H9 (cell line): ENCODE data around the gene TBX1. TPM values are rescaled to one million over a fixed set of nuclear protein-coding genes. Genes with fewer than 3 reads are reported as not detected.

Experiments
- DNase-seq: peaks from one replicate; pipeline ENCODE4 v3.0.0-alpha.2; 2017
- H2AFZ ChIP-seq: one replicate; pipeline ENCODE4 v1.6.1; 2013; ENCODE audit warnings: mild to moderate bottlenecking, low read length, control low read depth, moderate library complexity
- H2AK5ac ChIP-seq: 2 replicates; pipeline ENCODE4 v1.6.1; 2013; ENCODE audit warnings: low read length, control low read depth, mixed read lengths; ENCODE audit not compliant: insufficient read length
- H2BK120ac ChIP-seq: one replicate; pipeline ENCODE4 v1.6.1; 2013; ENCODE audit warnings: low read depth, mild to moderate bottlenecking, low read length, control low read depth, inconsistent platforms; ENCODE audit not compliant: poor library complexity, severe bottlenecking
- H2BK12ac ChIP-seq: 2 replicates; pipeline ENCODE4 v1.6.1; 2013; ENCODE audit warnings: low read length, control low read depth, mixed read lengths, low read depth; ENCODE audit not compliant: insufficient read length
- H2BK15ac ChIP-seq: 2 replicates; pipeline ENCODE4 v1.6.1; 2013; ENCODE audit warnings: low read depth, low read length, control low read depth
- H2BK20ac ChIP-seq: one replicate; pipeline ENCODE4 v1.6.1; 2013; ENCODE audit warnings: low read depth, mild to moderate bottlenecking, low read length, control low read depth, inconsistent platforms; ENCODE audit not compliant: poor library complexity, severe bottlenecking
- H2BK5ac ChIP-seq: 2 replicates; pipeline ENCODE4 v1.6.1; 2013; ENCODE audit warnings: low read length, control low read depth, mixed read lengths; ENCODE audit not compliant: insufficient read length
- H3K14ac ChIP-seq: 2 replicates; pipeline ENCODE4 v1.6.1; 2013; ENCODE audit warnings: low read length, control low read depth; ENCODE audit not compliant: insufficient read depth
- H3K18ac ChIP-seq: 2 replicates; pipeline ENCODE4 v1.6.1; 2013; ENCODE audit warnings: low read depth, mild to moderate bottlenecking, mixed read lengths, low read length, control low read depth; ENCODE audit not compliant: insufficient read length
- H3K23ac ChIP-seq: 2 replicates; pipeline ENCODE4 v1.6.1; 2013; ENCODE audit warnings: low read length, control low read depth, mixed read lengths, low read depth; ENCODE audit not compliant: insufficient read length
- H3K23me2 ChIP-seq: 2 replicates; pipeline ENCODE4 v1.6.1; 2013; ENCODE audit warnings: low read depth, mild to moderate bottlenecking, mixed read lengths, low read length, control low read depth; ENCODE audit not compliant: insufficient read length, poor library complexity, severe bottlenecking
- H3K27ac ChIP-seq: 2 replicates; pipeline ENCODE4 v1.5.1; 2013; ENCODE audit warnings: low read length, control low read depth, mixed read lengths, low read depth; ENCODE audit not compliant: insufficient read length
- H3K27me3 ChIP-seq: 2 replicates; pipeline ENCODE4 v1.6.1; 2013; ENCODE audit warnings: low read length, control low read depth, inconsistent platforms; ENCODE audit not compliant: insufficient read depth
- H3K4ac ChIP-seq: 2 replicates; pipeline ENCODE4 v1.6.1; 2013; ENCODE audit warnings: low read depth, mild to moderate bottlenecking, control low read depth, inconsistent platforms, low read length, moderate library complexity
- H3K4me1 ChIP-seq: 2 replicates; pipeline ENCODE4 v1.6.1; 2013; ENCODE audit warnings: low read length, control low read depth, inconsistent platforms; ENCODE audit not compliant: insufficient read depth
- H3K4me2 ChIP-seq: 2 replicates; pipeline ENCODE4 v1.6.1; 2013; ENCODE audit warnings: low read length, control low read depth, mixed read lengths; ENCODE audit not compliant: insufficient read length, insufficient read depth
- H3K56ac ChIP-seq: 2 replicates; pipeline ENCODE4 v1.6.1; 2013; ENCODE audit warnings: low read depth, mild to moderate bottlenecking, mixed read lengths, low read length, control low read depth; ENCODE audit not compliant: insufficient read length
- H3K79me1 ChIP-seq: 2 replicates; pipeline ENCODE4 v1.6.1; 2013; ENCODE audit warnings: low read depth, mild to moderate bottlenecking, moderate library complexity, low read length, control low read depth, inconsistent platforms; ENCODE audit not compliant: insufficient read depth, poor library complexity, severe bottlenecking
- H3K79me2 ChIP-seq: 2 replicates; pipeline ENCODE4 v1.6.1; 2013; ENCODE audit warnings: low read length, control low read depth, inconsistent platforms; ENCODE audit not compliant: insufficient read depth
- H3K9ac ChIP-seq: 2 replicates; pipeline ENCODE4 v1.6.1; 2013; ENCODE audit warnings: low read length, control low read depth, mixed read lengths; ENCODE audit not compliant: insufficient read length; ENCODE audit errors: extremely low read depth
- H3K9me3 ChIP-seq: one replicate; pipeline ENCODE4 v1.6.1; 2013; ENCODE audit warnings: low read depth, low read length, inconsistent platforms; ENCODE audit not compliant: control insufficient read depth
- H3T11ph ChIP-seq: one replicate; pipeline ENCODE4 v1.6.1; 2013; ENCODE audit warnings: mild to moderate bottlenecking, low read length, control low read depth, inconsistent platforms
- H4K20me1 ChIP-seq: one replicate; pipeline ENCODE4 v1.6.1; 2013; ENCODE audit not compliant: control insufficient read depth, insufficient read length, insufficient read depth
- H4K5ac ChIP-seq: 2 replicates; pipeline ENCODE4 v1.6.1; 2013; ENCODE audit warnings: low read depth, mild to moderate bottlenecking, mixed read lengths, low read length, control low read depth; ENCODE audit not compliant: insufficient read length
- H4K8ac ChIP-seq: replicated peaks from 2 replicates; pipeline ENCODE4 v1.6.1; 2013; ENCODE audit warnings: low read length, control low read depth, mixed read lengths, low read depth; ENCODE audit not compliant: insufficient read length
- H4K91ac ChIP-seq: 2 replicates; pipeline ENCODE4 v1.6.1; 2013; ENCODE audit warnings: low read depth, mild to moderate bottlenecking, moderate library complexity, mixed read lengths, low read length, control low read depth; ENCODE audit not compliant: insufficient read length
- H3K27ac Mint-ChIP-seq, 3 experiments: 2 replicates in 2 of 3; 3 replicates in 1 of 3; pipeline ENCODE4 v1.8.0; 2020 to 2021; ENCODE audit warnings: mixed read lengths in 3 of 3, mild to moderate bottlenecking in 1 of 3, moderate library complexity in 1 of 3
- H3K27me3 Mint-ChIP-seq: 2 replicates; pipeline ENCODE4 v1.8.0; 2021; ENCODE audit warnings: low read depth, mild to moderate bottlenecking, moderate library complexity, mixed read lengths
- H3K36me3 Mint-ChIP-seq, 3 experiments: 2 replicates in 2 of 3; 3 replicates in 1 of 3; pipeline ENCODE4 v1.8.0; 2020 to 2021; ENCODE audit warnings: low read depth in 3 of 3, mixed read lengths in 3 of 3; ENCODE audit not compliant: insufficient read depth in 1 of 3
- H3K4me1 Mint-ChIP-seq, 2 experiments: 2 replicates each; pipeline ENCODE4 v1.8.0; 2020; ENCODE audit warnings: mixed read lengths in 2 of 2
- H3K4me3 Mint-ChIP-seq, 2 experiments: 2 replicates in 1 of 2; 3 replicates in 1 of 2; pipeline ENCODE4 v1.8.0; 2020 to 2021; ENCODE audit warnings: mild to moderate bottlenecking in 2 of 2, mixed read lengths in 2 of 2, moderate library complexity in 1 of 2
- H3K9me3 Mint-ChIP-seq, 2 experiments: 2 replicates in 1 of 2; 3 replicates in 1 of 2; pipeline ENCODE4 v1.8.0; 2020; ENCODE audit warnings: mild to moderate bottlenecking in 2 of 2, mixed read lengths in 2 of 2, moderate library complexity in 1 of 2
- WGBS: extraction: QIAGEN DNeasy Blood & Tissue Kit; methylation state at CpG from one replicate; pipeline ENCODE4 v1.1.7; 2013; ENCODE audit warnings: missing lambda C conversion rate, low lambda C conversion rate, mixed read lengths; ENCODE audit not compliant: insufficient read length; ENCODE audit errors: extremely low coverage; 5-methylcytosine and 5-hydroxymethylcytosine counted together
- total RNA-seq: library from RNA; stranded (reverse); gene quantifications from 2 replicates; pipeline ENCODE4 v1.2.1, GENCODE V29; 2021
- TF ChIP-seq, protein P1 (sequence below): fragments of 200-600 bp; sonication (generic); conservative IDR thresholded peaks from 3 replicates; pipeline ENCODE4 v1.8.0; 2021; ENCODE audit warnings: antibody characterized with exemption, mild to moderate bottlenecking

TBX1 gene
- total RNA-seq, 1 experiment from 2014 or later, result 2.2 TPM

DNA sequence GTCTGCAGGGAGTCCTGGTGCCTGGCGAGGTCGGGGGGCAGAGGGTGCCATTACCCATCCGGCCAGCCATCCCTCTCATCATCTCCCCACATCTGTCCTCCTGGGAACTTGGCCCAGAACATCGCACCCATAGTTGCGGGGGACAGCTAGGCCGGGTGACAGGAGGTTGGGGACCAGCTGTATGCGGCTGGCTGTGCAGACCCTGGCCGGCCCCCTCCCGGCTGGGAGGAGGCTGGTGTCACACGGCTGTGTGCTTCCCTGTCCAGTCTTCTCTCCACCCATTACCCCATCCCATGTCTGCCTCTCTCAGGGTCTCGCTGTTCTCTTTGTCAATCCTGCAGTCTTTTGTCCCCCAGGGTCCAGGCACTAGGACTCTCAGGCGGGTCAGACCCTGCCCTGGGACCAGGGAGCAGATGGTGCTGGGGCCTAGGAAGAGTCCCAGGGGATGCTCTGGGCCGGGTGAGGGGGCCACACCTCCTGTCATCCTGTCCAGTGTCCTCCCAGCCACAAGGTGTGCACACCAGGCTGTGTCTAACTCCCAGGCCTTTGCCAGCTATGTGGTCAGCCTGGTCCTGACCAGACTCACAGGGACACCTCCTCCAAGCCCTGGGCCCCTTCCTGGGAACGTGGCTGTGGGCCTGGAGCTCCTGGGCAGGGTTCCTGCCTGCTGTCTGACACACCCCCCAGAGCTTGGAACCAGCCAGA lies 6.4 kb upstream of the TBX1 start:
- Mint-ChIP-seq H3K27ac (no peak overlapping the region), H3K4me3 (peak overlapping the region in 1 of 2 experiments; percentile 64; a peak in 1 of 5 replicates), H3K27me3 (peaks cover 81% of the 10 kb centered on the region), H3K4me1 (peaks cover 11 to 29% of the 10 kb centered on the region in 2 experiments), H3K36me3 (no peaks in the 10 kb centered on the region), H3K9me3 (peaks cover 3 to 4% of the 10 kb centered on the region in 2 experiments; a peak in 3 of 5 replicates)
- no CpG with 5 or more reads among the region's 14 CpGs for WGBS
- TF ChIP-seq, protein P1, sequence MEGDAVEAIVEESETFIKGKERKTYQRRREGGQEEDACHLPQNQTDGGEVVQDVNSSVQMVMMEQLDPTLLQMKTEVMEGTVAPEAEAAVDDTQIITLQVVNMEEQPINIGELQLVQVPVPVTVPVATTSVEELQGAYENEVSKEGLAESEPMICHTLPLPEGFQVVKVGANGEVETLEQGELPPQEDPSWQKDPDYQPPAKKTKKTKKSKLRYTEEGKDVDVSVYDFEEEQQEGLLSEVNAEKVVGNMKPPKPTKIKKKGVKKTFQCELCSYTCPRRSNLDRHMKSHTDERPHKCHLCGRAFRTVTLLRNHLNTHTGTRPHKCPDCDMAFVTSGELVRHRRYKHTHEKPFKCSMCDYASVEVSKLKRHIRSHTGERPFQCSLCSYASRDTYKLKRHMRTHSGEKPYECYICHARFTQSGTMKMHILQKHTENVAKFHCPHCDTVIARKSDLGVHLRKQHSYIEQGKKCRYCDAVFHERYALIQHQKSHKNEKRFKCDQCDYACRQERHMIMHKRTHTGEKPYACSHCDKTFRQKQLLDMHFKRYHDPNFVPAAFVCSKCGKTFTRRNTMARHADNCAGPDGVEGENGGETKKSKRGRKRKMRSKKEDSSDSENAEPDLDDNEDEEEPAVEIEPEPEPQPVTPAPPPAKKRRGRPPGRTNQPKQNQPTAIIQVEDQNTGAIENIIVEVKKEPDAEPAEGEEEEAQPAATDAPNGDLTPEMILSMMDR, result no peak
- Histone ChIP-seq H3K23ac (no peak overlapping the region), H3K9me3 (no peaks in the 10 kb centered on the region), H3K79me1 (no peaks in the 10 kb centered on the region), H3K4me2 (no peak overlapping the region), H4K5ac (no peak overlapping the region), H2AK5ac (no peak overlapping the region), H3K14ac (no peak overlapping the region), H3K23me2 (no peaks in the 10 kb centered on the region), H3T11ph (no peak overlapping the region), H3K4me1 (no peaks in the 10 kb centered on the region), H3K27ac (no peak overlapping the region), H2AFZ (no peak overlapping the region), H2BK12ac (no peak overlapping the region), H3K18ac (no peak overlapping the region), H4K20me1 (peaks cover 3% of the 10 kb centered on the region), H2BK120ac (no peak overlapping the region), H3K79me2 (no peaks in the 10 kb centered on the region), H4K91ac (no peak overlapping the region), H3K9ac (no peak overlapping the region), H2BK15ac (no peak overlapping the region), H2BK5ac (no peak overlapping the region), H3K27me3 (peaks cover 60% of the 10 kb centered on the region), H3K56ac (no peak overlapping the region), H2BK20ac (no peak overlapping the region), H3K4ac (no peak overlapping the region), H4K8ac (no peak overlapping the region)
- no peak for DNase-seq
